B cell (primary cell): ENCODE data around the gene ACER2. TPM values are rescaled to one million over a fixed set of nuclear protein-coding genes. Genes with fewer than 3 reads are reported as not detected.

Experiments used
- ATAC-seq: fragments of 200-7000 bp; cut with Tn5 transposase; one replicate; pipeline ENCODE4 v1.10.0; 2021; ENCODE audit warnings: low read depth, mild to moderate bottlenecking, moderate number of reproducible peaks, moderate library complexity
- CTCF ChIA-PET: fragments of 350-600 bp; sonication (Branson Sonifier 250); formaldehyde crosslinking; loops from one replicate; lab custom pipeline; 2021; ENCODE audit warnings: antibody characterized with exemption, inconsistent platforms; lab: Charles Lee
- POLR2A ChIA-PET: fragments of 350-600 bp; sonication (Branson Sonifier 250); formaldehyde crosslinking; loops from one replicate; lab custom pipeline; 2021; ENCODE audit warnings: antibody characterized with exemption; lab: Charles Lee
- DNase-seq: peaks from one replicate; pipeline ENCODE4 v3.0.0; 2013
- H2AFZ ChIP-seq: 2 replicates; pipeline ENCODE4 v1.6.1; 2012; ENCODE audit warnings: mild to moderate bottlenecking, low read depth, low read length; ENCODE audit not compliant: insufficient read depth, poor library complexity, severe bottlenecking
- H3K27ac ChIP-seq, 2 donors: 1 replicate in 1 of 2; 2 replicates in 1 of 2; pipeline ENCODE4 v1.5.1; 2012 to 2013; ENCODE audit warnings: low read length in 2 of 2, mild to moderate bottlenecking in 2 of 2, moderate library complexity in 1 of 2
- H3K27me3 ChIP-seq, 4 experiments: fragments of 200-600 bp in 1 of 4; sonication (generic) in 1 of 4; replicated peaks in 1 of 4; 1 replicate in 2 of 4; 2 replicates in 2 of 4; pipeline versions ENCODE4 v1.6.1 to v1.7.0; 2013 to 2016; ENCODE audit warnings: low read length in 3 of 4, mild to moderate bottlenecking in 2 of 4, mixed read lengths in 1 of 4, moderate library complexity in 1 of 4; ENCODE audit not compliant: insufficient read depth in 4 of 4, control insufficient read depth in 3 of 4; ENCODE audit errors: control extremely low read depth in 1 of 4
- H3K36me3 ChIP-seq, 2 experiments: replicated peaks in 1 of 2; 1 replicate in 1 of 2; 2 replicates in 1 of 2; pipeline versions ENCODE4 v1.6.1 to v1.7.1; 2013; ENCODE audit warnings: low read length in 1 of 2; ENCODE audit not compliant: insufficient read depth in 2 of 2, control insufficient read depth in 1 of 2; ENCODE audit errors: control extremely low read depth in 1 of 2, extremely low read depth in 1 of 2
- H3K4me1 ChIP-seq, 2 donors: fragments of 200-600 bp in 1 of 2; sonication (generic) in 1 of 2; 1 replicate in 1 of 2; 2 replicates in 1 of 2; pipeline versions ENCODE4 v1.5.1 to v1.6.1; 2013 to 2017; ENCODE audit warnings: low read length in 2 of 2; ENCODE audit not compliant: control insufficient read depth in 2 of 2, insufficient read depth in 2 of 2
- H3K4me2 ChIP-seq: replicated peaks from 2 replicates; pipeline ENCODE3; 2012; ENCODE audit warnings: mild to moderate bottlenecking, low read depth, low read length; ENCODE audit not compliant: poor library complexity, severe bottlenecking
- H3K4me3 ChIP-seq, 5 experiments: fragments of 200-600 bp in 1 of 5; sonication (generic) in 1 of 5; 1 replicate in 3 of 5; 2 replicates in 2 of 5; pipeline versions ENCODE4 v1.5.1 to v1.7.0; 2011 to 2016; ENCODE audit warnings: low read length in 4 of 5, mild to moderate bottlenecking in 4 of 5, low read depth in 2 of 5, control low read depth in 1 of 5, moderate library complexity in 1 of 5; ENCODE audit not compliant: insufficient read depth in 1 of 5; ENCODE audit errors: control extremely low read depth in 1 of 5, extremely low read depth in 1 of 5
- H3K79me2 ChIP-seq: fragments of 200-600 bp; sonication (generic); one replicate; pipeline ENCODE4 v1.6.0; 2016; ENCODE audit warnings: low read length; ENCODE audit not compliant: control insufficient read depth, insufficient read depth
- H3K9ac ChIP-seq: fragments of 200-600 bp; sonication (generic); 2 replicates; pipeline ENCODE4 v1.6.1; 2017; ENCODE audit warnings: mild to moderate bottlenecking, low read length, moderate library complexity
- H3K9me3 ChIP-seq, 3 donors: one replicate each; pipeline versions ENCODE4 v1.6.1 to v1.7.1; 2013; ENCODE audit warnings: low read length in 2 of 3; ENCODE audit not compliant: control insufficient read depth in 2 of 3, insufficient read depth in 1 of 3; ENCODE audit errors: control extremely low read depth in 1 of 3
- H4K20me1 ChIP-seq: 2 replicates; pipeline ENCODE4 v1.6.0; 2012; ENCODE audit warnings: mild to moderate bottlenecking, low read length; ENCODE audit not compliant: insufficient read depth, control insufficient read depth, poor library complexity, severe bottlenecking
- H3K27ac Mint-ChIP-seq: one replicate; pipeline ENCODE4 v1.8.0; 2021; ENCODE audit warnings: mixed read lengths
- H3K27me3 Mint-ChIP-seq: one replicate; pipeline ENCODE4 v1.8.0; 2021; ENCODE audit warnings: mixed read lengths
- H3K4me1 Mint-ChIP-seq: one replicate; pipeline ENCODE4 v1.8.0; 2021; ENCODE audit warnings: mixed read lengths
- H3K4me3 Mint-ChIP-seq: one replicate; pipeline ENCODE4 v1.8.0; 2021; ENCODE audit warnings: mixed read lengths
- H3K9me3 Mint-ChIP-seq: one replicate; pipeline ENCODE4 v1.8.0; 2022; ENCODE audit warnings: mixed read lengths; ENCODE audit not compliant: insufficient read depth
- CTCF ChIP-seq: fragments of 200-600 bp; IDR thresholded peaks from one replicate; pipeline ENCODE4 v1.8.0; 2022; ENCODE audit warnings: antibody characterized with exemption, mild to moderate bottlenecking
- EZH2 ChIP-seq: IDR thresholded peaks from 2 replicates; pipeline ENCODE4 v1.6.1; 2012; ENCODE audit warnings: borderline replicate concordance, low read depth, mild to moderate bottlenecking, moderate library complexity, low read length; ENCODE audit not compliant: insufficient read depth, poor library complexity, severe bottlenecking
- WGBS: methylation state at CpG from one replicate; pipeline ENCODE4 v1.1.5; 2013; ENCODE audit warnings: missing lambda C conversion rate; ENCODE audit not compliant: insufficient coverage; 5-methylcytosine and 5-hydroxymethylcytosine counted together
- intact Hi-C: fragments of 100-400 bp; cut with micrococcal nuclease; formaldehyde crosslinking; loops from one replicate; pipeline ENCODE4 v1.10.0; 2022
- polyA plus RNA-seq: library from polyadenylated mRNA; depleted of rRNA; stranded (reverse); fragments of >200 nt; gene quantifications from 2 replicates; pipeline ENCODE4 v1.2.3, GENCODE V29; 2012
- total RNA-seq, 2 donors: library from RNA; stranded (reverse); fragments of 120-200 nt in 1 of 2; gene quantifications; 1 replicate in 1 of 2; 2 replicates in 1 of 2; pipeline versions ENCODE4 v1.2.3 to v1.2.4, GENCODE V29; 2013 to 2022

ACER2 gene
- total and polyA plus RNA-seq, 2 donors (not counting 1 experiment from before 2014, with no cell fraction given): 1.1 to 5.5 TPM

- Mint-ChIP-seq H3K27ac (peak overlapping the region; percentile 62), H3K4me3 (peak overlapping the region; percentile 92), H3K4me1 (peaks cover 14% of the 10 kb centered on the region), H3K27me3 (no peaks in the 10 kb centered on the region), H3K9me3 (no peaks in the 10 kb centered on the region)
- Histone ChIP-seq H3K4me3 (peak overlapping the region in 3 of 5 experiments; percentile 43 to 75 (median 56)), H3K9me3 (no peaks in the 10 kb centered on the region), H4K20me1 (no peaks in the 10 kb centered on the region), H2AFZ (peak overlapping the region; percentile 92), H3K36me3 (no peaks in the 10 kb centered on the region), H3K27ac (no peak overlapping the region), H3K4me1 (peaks cover 4 to 9% of the 10 kb centered on the region in 2 donors), H3K79me2 (no peaks in the 10 kb centered on the region), H3K9ac (peak overlapping the region; percentile 74), H3K4me2 (peak overlapping the region; percentile 96), H3K27me3 (no peaks in the 10 kb centered on the region)
- WGBS: 75% methylated on average over 23 of the region's 23 CpGs
- ChIA-PET POLR2A (interaction anchor here (0.9 kb wide), 1 partner anchor 12 kb away, joined by 3 read pairs; no protein-coding TSS in a partner anchor), CTCF (interaction anchor here (0.7 to 6.1 kb wide), 41 partner anchors 9 to 1648 kb away, joined by 3 to 101 read pairs (median 5); partner anchors contain the start of genes ACER2, RPS6 and RRAGA)
- ATAC-seq (no peak), DNase-seq (no peak)
- intact Hi-C loops: loop anchor here (2.0 kb wide), 1 partner anchor 1647 kb away; no protein-coding TSS in a partner anchor
- TF ChIP-seq EZH2: no peak
- no peak for TF ChIP-seq CTCF
Observed at GRCh38 chr9:19464061-19464763, 55.4 kb downstream of the ACER2 start.
